Gastroesophageal sphincter (tissue), 4 donors: ENCODE data around the gene THRA. TPM values are rescaled to one million over a fixed set of nuclear protein-coding genes. Genes with fewer than 3 reads are reported as not detected.
A peak's percentile ranks its signal among the peaks of the same experiment; 100 is the strongest.

Experiments used
- ATAC-seq: fragments of 150-250 bp; one replicate; pipeline ENCODE4 v1.9.1; 2016; ENCODE audit warnings: mild to moderate bottlenecking, moderate library complexity
- H3K27ac ChIP-seq, 4 donors: fragments of 200-600 bp; sonication (generic) in 3 of 4; 1 replicate in 3 of 4; 2 replicates in 1 of 4; pipeline ENCODE4 v1.5.1; 2016 to 2019
- H3K27me3 ChIP-seq: fragments of 200-600 bp; sonication (generic); one replicate; pipeline ENCODE4 v1.5.1; 2019
- H3K36me3 ChIP-seq, 2 donors: fragments of 200-600 bp; sonication (generic); one replicate each; pipeline ENCODE4 v1.5.1; 2019; ENCODE audit warnings: control low read depth in 1 of 2
- H3K4me1 ChIP-seq, 3 donors: fragments of 200-600 bp; sonication (generic); 1 replicate in 2 of 3; 2 replicates in 1 of 3; pipeline ENCODE4 v1.5.1; 2016 to 2019; ENCODE audit warnings: control low read depth in 2 of 3
- H3K4me3 ChIP-seq, 2 donors: fragments of 200-600 bp; sonication (generic); one replicate each; pipeline ENCODE4 v1.5.1; 2019; ENCODE audit warnings: mild to moderate bottlenecking in 1 of 2, moderate library complexity in 1 of 2
- H3K9me3 ChIP-seq, 3 donors: fragments of 200-600 bp; sonication (generic); one replicate each; pipeline ENCODE4 v1.5.1; 2017 to 2019; ENCODE audit warnings: control low read depth in 2 of 3
- EP300 ChIP-seq: sonication (generic); formaldehyde crosslinking; IDR thresholded peaks from one replicate; pipeline ENCODE4 v1.6.1; 2017; ENCODE audit warnings: antibody characterized with exemption, mild to moderate bottlenecking
- POLR2A ChIP-seq, 2 donors: fragments of 450-650 bp; IDR thresholded peaks; one replicate each; pipeline ENCODE4 v1.6.1; 2017; ENCODE audit warnings: antibody characterized with exemption in 2 of 2, mild to moderate bottlenecking in 2 of 2, moderate library complexity in 1 of 2
- POLR2AphosphoS5 ChIP-seq: sonication (generic); formaldehyde crosslinking; IDR thresholded peaks from one replicate; pipeline ENCODE4 v1.6.1; 2017; ENCODE audit warnings: antibody characterized with exemption
- WGBS, 2 donors: methylation state at CpG; one replicate each; pipeline ENCODE4 v1.1.5; 2018; ENCODE audit warnings: low coverage in 1 of 2; 5-methylcytosine and 5-hydroxymethylcytosine counted together
- total RNA-seq, 4 donors: library from RNA; depleted of rRNA; stranded (reverse); fragments of >200 nt; gene quantifications; one replicate each; pipeline ENCODE4 v1.1.0, GENCODE V29; 2016
- TF ChIP-seq, protein P1 (sequence below), 4 experiments: fragments of 200-600 bp in 2 of 4; fragments of 450-650 bp in 2 of 4; sonication (generic) in 1 of 4; IDR thresholded peaks; one replicate each; pipeline ENCODE4 v1.5.1; 2017 to 2019; ENCODE audit warnings: antibody characterized with exemption in 4 of 4, mild to moderate bottlenecking in 2 of 4, moderate library complexity in 2 of 4

THRA gene
- total RNA-seq, 4 donors from 2014 or later: 84.8 to 133 (median 102) TPM

DNA sequence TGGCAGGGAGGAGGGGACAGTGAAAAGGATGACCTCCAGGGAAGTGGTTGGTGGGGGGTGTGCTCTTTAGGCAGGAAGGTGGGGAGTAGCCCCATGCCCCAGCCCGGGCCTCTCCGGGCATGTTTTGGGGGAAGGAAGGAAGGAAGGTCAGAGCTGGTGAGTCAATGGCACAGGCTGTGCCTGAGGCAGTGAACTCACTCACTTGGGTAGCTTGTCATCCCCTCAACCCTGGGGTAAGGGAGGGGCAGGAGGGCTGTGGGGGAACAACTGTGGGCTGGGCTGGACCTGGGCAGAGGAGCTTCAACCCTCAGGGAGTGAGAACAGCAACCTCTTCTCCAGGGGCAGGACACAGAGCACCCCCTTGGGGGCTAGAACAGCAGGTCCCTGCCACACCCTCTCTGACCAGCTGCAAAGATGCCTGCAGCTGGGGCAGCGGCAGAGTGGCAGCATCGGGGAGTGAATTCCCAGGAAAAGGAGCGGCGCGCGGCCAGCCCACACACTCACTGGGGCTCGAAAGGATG lies 41.3 kb upstream of the THRA start:
- Histone ChIP-seq H3K4me3 (no peak overlapping the region), H3K36me3 (peaks cover 0 to 71% of the 10 kb centered on the region in 2 donors), H3K27me3 (no peaks in the 10 kb centered on the region), H3K4me1 (peaks cover 0 to 89% (median 53%) of the 10 kb centered on the region in 3 donors), H3K9me3 (no peaks in the 10 kb centered on the region), H3K27ac (peak overlapping the region in 3 of 4 donors; percentile 48 to 68 (median 68))
- peak; percentile 31 for ATAC-seq
- 17 to 33% methylated on average over 1 to 2 of the region's 9 CpGs for WGBS, 2 donors
- TF ChIP-seq, protein P1, sequence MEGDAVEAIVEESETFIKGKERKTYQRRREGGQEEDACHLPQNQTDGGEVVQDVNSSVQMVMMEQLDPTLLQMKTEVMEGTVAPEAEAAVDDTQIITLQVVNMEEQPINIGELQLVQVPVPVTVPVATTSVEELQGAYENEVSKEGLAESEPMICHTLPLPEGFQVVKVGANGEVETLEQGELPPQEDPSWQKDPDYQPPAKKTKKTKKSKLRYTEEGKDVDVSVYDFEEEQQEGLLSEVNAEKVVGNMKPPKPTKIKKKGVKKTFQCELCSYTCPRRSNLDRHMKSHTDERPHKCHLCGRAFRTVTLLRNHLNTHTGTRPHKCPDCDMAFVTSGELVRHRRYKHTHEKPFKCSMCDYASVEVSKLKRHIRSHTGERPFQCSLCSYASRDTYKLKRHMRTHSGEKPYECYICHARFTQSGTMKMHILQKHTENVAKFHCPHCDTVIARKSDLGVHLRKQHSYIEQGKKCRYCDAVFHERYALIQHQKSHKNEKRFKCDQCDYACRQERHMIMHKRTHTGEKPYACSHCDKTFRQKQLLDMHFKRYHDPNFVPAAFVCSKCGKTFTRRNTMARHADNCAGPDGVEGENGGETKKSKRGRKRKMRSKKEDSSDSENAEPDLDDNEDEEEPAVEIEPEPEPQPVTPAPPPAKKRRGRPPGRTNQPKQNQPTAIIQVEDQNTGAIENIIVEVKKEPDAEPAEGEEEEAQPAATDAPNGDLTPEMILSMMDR (IDR thresholded peaks at IDR 0.05): no peak
- TF ChIP-seq POLR2AphosphoS5: peak; percentile 81

DNA sequence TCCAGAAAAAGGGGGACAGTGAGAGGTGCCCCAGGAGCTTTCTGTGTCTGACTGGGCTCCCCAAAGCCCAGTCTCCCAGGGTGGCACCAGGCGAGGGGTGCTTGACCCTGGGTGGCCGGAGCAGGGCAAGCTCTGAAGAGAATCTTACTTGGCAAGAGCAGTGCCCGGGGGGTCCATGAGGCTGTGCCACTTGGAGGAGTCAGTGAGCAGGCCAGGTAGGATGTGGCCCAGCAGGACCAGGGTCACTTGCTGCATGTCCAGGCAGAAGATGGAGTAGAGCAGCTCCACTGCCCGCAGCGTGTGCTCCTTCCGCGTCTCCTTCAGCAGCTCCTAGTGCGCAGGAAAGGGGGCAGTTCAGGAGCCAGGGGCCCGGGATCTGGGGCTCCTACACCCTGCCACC lies 40.3 kb upstream of the THRA start:
- H3K4me3 ChIP-seq: no peak overlapping the region
- no peaks in the 10 kb centered on the region for H3K9me3 ChIP-seq
- no peaks in the 10 kb centered on the region for H3K27me3 ChIP-seq
- 93% methylated on average over 6 of the region's 9 CpGs; no CpG with 5 or more reads in 1 of the 2 donors for WGBS, 2 donors
- peaks cover 0 to 87% (median 53%) of the 10 kb centered on the region in 3 donors for H3K4me1 ChIP-seq
- TF ChIP-seq EP300 (no peak), POLR2AphosphoS5 (no peak), POLR2A (IDR thresholded peaks at IDR 0.05) (no peak)
- TF ChIP-seq, protein P1 (IDR thresholded peaks at IDR 0.05): no peak
- peak overlapping the region in 2 of 4 donors; percentile 48 to 68 for H3K27ac ChIP-seq
- H3K36me3 ChIP-seq: peaks cover 0 to 77% of the 10 kb centered on the region in 2 donors
- no peak for ATAC-seq

DNA sequence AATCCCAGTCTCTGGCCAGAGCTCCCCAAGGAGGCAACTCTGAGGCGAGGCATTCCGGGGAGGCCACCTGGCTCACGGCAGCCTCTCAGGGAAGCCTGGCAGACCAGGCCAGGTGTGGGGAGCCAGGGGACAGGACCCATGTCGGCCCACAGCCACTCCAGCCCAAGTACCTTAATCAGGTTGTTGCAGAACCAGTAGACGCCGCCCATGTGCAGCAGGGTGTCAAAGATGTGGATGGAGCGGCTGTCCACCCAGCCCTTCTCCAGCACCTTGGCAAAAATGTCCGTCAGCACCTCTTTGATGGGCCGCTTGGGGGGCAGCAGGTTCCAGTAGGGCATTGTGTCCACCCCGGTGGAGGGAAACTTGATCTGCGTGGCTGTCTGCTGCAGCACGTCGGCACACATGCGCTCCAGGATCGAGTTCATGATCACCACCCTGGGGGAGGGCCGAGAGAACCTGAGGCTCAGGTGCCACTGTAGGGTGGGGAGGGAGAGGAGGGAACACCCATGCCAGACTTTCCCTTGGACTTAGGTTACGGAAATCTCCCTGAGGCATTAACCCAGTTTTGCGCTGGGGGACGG lies 39.7 kb upstream of the THRA start:
- no peaks in the 10 kb centered on the region for H3K9me3 ChIP-seq
- peak overlapping the region in 2 of 4 donors; percentile 2 to 48 for H3K27ac ChIP-seq
- peaks cover 0 to 82% (median 48%) of the 10 kb centered on the region in 3 donors for H3K4me1 ChIP-seq
- TF ChIP-seq POLR2AphosphoS5 (no peak), EP300 (no peak), POLR2A (IDR thresholded peaks at IDR 0.05) (no peak)
- TF ChIP-seq, protein P1 (IDR thresholded peaks at IDR 0.05): no peak
- no peaks in the 10 kb centered on the region for H3K27me3 ChIP-seq
- 77 to 86% methylated on average over 6 to 7 of the region's 19 CpGs for WGBS, 2 donors
- H3K36me3 ChIP-seq: peaks cover 0 to 83% of the 10 kb centered on the region in 2 donors
- no peak for ATAC-seq
- H3K4me3 ChIP-seq: no peak overlapping the region

DNA sequence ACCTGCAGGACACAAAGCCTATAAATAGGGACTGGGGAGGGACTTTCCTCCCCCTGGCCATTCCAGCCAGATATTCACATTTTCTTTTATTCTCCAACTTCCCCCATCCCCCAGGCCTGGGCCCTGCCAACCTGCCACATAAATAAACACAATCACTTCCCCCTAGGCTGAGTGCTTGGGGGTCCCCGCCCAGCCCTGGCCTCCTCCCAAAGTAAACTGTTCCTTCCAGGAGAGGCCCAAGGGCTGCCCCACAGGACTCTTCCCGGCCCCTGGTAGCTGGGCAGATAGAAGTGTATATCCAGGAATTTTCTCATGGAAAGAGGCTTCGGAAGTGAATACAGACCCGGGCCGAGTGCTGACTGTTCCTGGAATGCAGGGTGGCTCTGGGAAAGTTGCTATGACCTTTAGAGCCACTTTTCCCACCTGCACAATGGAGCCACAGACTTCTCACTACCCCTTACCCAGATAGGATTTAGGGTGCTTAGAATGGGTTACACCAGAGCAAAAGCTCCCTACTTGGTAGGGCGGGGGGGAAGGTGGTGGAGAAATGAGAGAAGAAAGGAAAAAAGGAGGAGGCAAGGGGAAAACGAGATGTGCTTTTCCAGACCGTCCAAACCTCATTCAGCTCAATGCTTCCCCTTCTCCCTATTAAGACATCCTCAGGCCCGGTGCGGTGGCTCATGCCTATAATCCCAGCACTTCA lies 39.0 kb upstream of the THRA start:
- no peak overlapping the region for H3K4me3 ChIP-seq
- ATAC-seq: peak; percentile 24
- H3K27ac ChIP-seq: peak overlapping the region in 3 of 4 donors; percentile 2 to 50 (median 48)
- no peaks in the 10 kb centered on the region for H3K27me3 ChIP-seq
- H3K4me1 ChIP-seq: peaks cover 0 to 75% (median 43%) of the 10 kb centered on the region in 3 donors
- 41 to 100% methylated on average over 1 to 8 of the region's 10 CpGs for WGBS, 2 donors
- peaks cover 0 to 90% of the 10 kb centered on the region in 2 donors for H3K36me3 ChIP-seq
- TF ChIP-seq POLR2A (IDR thresholded peaks at IDR 0.05) (no peak), POLR2AphosphoS5 (peak; percentile 36)
- no peaks in the 10 kb centered on the region for H3K9me3 ChIP-seq

DNA sequence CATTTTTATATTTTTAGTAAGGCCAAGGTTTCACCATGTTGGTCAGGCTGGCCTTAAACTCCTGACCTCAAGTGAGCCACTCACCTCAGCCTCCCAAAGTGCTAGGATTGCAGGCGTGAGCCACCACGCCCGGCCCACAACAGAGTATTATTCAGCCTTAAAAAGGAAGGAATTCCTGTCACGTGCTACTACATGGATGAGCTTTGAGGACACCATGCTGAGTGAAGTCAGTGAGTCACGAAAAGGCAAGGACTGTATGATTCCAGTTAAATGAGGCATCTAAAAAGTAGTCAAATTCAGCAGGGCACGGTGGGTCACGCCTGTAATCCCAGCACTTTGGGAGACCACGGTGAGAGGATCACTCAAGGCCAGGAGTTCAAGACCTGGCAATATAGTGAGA lies 37.9 kb upstream of the THRA start:
- Histone ChIP-seq H3K9me3 (no peaks in the 10 kb centered on the region), H3K27me3 (no peaks in the 10 kb centered on the region), H3K36me3 (peaks cover 0 to 94% of the 10 kb centered on the region in 2 donors), H3K4me1 (peaks cover 0 to 63% (median 35%) of the 10 kb centered on the region in 3 donors), H3K27ac (no peak overlapping the region), H3K4me3 (no peak overlapping the region)
- no peak for ATAC-seq
- TF ChIP-seq POLR2A (IDR thresholded peaks at IDR 0.05) (no peak), POLR2AphosphoS5 (no peak), EP300 (no peak)
- TF ChIP-seq, protein P1 (IDR thresholded peaks at IDR 0.05): no peak
- 80 to 85% methylated on average over 2 to 6 of the region's 8 CpGs for WGBS, 2 donors
